Myometrial cell (primary cell): ENCODE results near the gene NPY5R. TPM values are rescaled to one million over a fixed set of nuclear protein-coding genes. Genes with fewer than 3 reads are reported as not detected.

Experiments used
- total RNA-seq: library from RNA; depleted of rRNA; stranded (reverse); fragments of >200 nt; gene quantifications from 2 replicates; pipeline ENCODE4 v1.2.3, GENCODE V29; 2015

Gene NPY5R
- not detected in 2 replicates for total RNA-seq

DNA sequence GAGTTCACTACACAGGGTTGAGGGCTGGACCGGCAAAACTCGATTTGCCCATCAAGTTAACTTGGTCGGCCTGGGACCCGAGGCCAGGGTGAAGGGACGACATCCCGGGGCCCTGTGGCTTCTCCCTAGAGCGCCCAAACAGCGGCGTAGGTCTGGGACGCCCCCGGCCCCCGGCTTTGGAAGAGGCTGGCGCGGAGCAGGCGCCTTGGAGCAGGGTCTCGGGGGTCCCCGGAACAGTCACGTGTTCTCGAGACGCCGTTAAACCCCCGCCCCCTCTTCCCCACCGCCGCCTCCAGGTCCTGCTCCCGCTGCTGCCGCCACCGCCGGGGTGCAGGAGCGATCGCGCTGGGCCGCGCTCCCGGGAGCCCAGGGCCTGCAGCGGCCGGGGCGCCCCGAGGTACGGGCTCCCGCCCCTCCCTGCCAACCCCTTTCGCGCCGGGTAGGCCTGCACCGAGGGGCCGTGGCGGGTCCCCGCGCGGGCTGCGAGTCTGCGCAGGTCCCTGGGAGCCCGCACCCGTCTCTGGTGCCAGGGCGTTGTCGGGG lies at the start of gene NPY5R:
TSS of gene NPY5R (plus strand) at position 289 of the 543 bp plus-strand sequence. CDS start 6,382 bp downstream, outside the sequence.

DNA sequence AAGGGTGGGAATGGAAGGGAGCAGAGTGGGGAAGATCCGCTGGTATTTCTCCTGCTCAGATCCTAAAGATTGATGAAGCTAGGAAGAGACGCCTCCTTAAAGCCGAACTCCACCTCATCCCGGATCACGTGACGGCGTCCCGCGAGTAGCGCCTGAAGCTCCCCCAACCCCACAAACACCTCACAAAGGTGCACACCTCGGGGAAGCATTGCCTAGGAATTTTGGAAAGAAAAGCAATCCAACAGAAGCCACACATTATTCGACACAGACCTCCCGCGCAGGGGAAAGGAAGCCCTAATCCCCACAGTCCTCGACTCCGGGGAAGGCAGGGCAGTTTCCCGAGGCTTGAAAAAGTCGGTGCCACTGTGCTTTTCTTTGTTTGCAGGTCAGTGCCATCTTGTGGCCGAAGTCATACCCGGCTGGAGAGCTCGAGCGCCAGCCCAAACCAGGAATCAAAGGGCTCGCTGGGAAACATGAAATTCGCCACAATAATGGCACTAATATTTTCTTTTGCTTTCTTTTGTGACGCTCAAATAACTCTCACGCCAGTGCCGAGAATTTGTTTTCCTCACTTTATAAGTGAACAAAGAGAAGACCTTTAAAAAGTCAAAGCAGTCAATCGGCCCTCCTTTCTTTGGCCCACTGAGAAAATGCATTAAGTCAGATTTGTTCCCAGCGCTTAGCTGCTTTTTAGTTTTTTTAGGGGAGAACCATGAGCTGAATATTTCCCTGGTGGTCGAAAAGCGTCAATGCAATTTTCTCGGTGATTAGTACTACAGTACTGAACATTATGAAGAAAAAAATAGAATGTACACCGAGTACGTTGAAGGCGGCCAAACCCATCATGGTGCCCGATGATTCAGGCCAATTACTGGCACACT lies 10.9 kb upstream of the NPY5R start, which contains the start of gene NPY1R:
TSS of gene NPY1R (minus strand) at position 71 of the 881 bp plus-strand sequence. CDS start 6,042 bp downstream, outside the sequence.

Other genes starting within 250 kb of the NPY5R start
- gene NAF1, start 177.0 kb upstream of the NPY5R start, total RNA-seq = 8.9 and 10.5 TPM in 2 replicates
- 3.0 TPM in 1 of 2 replicates, not detected in the other for gene NPY1R, start 11.3 kb upstream of the NPY5R start, total RNA-seq
- not detected in 2 replicates for gene TKTL2, start 129.9 kb downstream of the NPY5R start, total RNA-seq
- 29.4 and 46.1 TPM in 2 replicates for gene TMA16, start 150.8 kb downstream of the NPY5R start, total RNA-seq